Stimulated activated CD4-positive, alpha-beta T cell treated with anti-CD3 and anti-CD28 coated beads, TNF-alpha, amount 100 ng/mL, for 4 hours (primary cell): Measurements from ENCODE around the gene ALOX5.
A peak's percentile ranks its signal among the peaks of the same experiment; 100 is the strongest.
"Not testable (repeated sequence)": the region's sequence is repeated elsewhere in the genome, so short reads cannot be mapped to it uniquely, and the experiment has no call there.

Experiments used
- DNase-seq, 3 experiments: peaks; one replicate each; pipeline ENCODE4 v3.0.0-alpha.2; 2020; ENCODE audit warnings: low read depth in 3 of 3

Gene ALOX5

DNA sequence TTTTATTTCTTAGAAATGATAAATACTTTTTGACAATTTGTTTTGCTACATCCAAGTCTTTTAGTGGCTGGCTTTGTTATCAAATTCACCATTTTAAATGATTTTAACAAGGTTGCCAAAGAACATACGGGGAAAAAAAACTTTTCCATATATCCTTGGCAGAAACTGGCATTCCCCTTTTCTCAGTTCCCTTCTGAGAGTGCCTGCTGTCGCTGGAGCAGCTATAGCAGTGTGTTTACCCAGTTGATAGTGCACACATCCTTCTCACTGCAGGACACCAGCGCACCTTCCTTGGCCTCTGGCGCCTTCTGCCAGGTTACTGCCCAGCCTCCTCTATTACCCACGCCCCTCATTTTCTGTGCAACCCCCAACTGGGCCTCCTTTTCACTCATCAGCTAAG, 94.1 kb downstream of the ALOX5 start:
- no peak for DNase-seq

DNA sequence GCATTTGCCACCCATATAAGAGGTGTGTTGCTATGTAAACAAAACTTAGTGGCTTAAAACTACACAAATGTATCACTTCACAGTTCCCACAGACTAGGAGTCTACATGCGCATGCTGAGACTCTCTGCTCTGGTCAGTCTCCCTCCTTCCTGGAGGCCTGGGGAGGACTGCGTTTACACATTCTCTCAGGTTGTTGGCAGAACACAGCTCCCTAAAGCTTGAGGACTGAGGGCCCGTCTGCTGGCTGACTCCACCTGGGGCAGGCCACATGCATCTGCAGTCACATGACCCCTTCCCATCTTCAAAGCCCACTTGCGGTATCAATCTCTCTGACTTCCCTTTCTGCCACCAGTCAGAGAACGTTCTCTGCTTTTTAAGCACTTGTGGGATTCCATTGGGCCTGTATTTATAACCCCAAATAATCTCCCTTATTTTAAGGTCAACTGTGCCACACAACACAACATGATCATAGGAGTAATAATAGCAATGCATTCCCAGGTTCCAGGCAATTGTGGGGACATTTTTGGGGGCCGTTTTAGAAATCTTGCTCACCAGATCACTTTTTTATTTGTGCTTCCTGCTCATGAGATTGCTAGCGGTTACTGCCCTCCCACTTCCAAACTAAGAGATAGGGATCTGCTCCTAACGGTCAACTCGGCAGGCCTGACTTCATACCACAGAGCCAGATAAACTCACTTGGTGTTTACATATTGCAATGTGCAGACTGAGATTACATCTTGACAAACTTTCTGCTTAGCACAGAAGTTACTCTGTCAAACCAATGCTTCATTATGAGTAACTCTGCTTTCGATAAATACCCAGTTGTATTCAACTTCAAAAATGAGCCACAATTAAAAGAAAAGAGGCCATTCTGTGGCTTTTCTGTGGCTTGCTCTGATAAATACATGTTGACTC, 96.3 kb downstream of the ALOX5 start:
- peak in 2 of 3 experiments; percentile 7 to 23 for DNase-seq

DNA sequence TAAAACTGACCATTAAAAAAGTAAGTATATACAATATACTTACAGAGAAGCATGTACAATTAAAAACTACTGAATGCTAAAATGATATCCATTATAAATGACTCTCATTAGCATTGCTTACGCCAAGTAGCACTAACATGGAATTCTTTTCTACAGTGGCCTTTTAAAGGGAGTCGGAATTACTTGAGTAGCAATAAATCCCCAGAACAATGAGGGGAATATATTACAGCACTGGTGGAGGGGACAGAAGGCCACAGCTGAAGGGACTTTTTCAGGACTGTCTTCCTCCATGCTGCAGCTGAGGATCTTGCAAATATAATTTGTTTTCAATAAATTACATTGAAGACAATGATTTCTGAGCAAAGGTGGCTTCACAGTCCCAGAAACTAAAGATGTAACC, 97.0 kb downstream of the ALOX5 start:
- DNase-seq = no peak

DNA sequence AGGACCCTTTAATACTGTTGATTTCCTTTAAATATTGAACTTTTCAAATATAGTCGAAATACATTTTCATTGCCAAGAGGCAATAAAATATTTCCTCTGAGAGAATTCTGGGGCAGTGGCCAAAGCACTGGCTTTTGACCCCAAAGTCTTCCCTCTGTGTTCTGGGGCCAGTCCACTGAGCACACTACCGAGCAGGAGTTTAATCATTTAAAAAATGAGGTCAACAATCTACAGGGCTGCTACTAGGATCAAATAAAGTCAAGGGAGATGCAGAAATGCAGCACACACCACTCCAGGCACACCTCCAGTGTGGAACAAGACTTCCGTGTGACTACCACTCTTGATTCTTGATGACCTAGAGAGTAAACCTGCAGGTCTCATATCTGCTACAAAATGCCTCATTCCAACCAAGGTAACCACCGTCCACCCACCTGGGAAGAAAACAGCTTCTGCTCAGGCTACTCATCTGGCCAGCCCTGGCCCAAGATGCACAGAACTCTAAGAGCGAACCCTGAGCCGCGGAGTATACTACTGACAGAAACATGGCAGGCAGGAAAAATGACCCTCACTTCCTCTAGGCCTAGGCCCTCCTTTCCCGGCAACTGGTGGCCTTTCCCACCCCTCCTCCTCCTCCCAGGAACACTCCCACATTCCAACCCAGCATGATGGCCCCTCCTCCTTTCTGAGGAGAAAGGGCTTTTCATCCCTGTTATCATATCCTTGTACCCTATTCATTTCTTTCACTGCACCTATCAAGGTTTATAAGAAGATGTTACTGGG, 97.7 kb downstream of the ALOX5 start:
- DNase-seq = no peak

DNA sequence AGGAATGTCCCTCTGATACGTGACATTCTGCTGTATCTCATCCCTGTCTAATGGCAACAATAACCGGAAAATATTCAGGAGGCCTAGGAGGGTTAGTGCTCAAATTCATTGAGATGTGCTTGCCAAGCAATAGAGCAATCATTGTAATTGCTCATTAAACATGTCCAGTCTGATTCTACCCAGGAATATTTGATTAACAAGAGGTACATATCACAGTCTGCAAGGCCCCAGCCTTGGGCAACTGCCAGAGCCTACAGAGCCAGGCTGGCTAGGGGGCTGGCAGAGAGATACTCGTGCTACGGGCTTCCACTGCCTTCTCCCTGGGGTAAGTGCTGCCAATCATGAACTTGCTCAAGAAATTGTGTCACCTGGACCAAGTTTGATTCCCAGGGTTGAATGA, 99.1 kb downstream of the ALOX5 start:
- DNase-seq = no peak

DNA sequence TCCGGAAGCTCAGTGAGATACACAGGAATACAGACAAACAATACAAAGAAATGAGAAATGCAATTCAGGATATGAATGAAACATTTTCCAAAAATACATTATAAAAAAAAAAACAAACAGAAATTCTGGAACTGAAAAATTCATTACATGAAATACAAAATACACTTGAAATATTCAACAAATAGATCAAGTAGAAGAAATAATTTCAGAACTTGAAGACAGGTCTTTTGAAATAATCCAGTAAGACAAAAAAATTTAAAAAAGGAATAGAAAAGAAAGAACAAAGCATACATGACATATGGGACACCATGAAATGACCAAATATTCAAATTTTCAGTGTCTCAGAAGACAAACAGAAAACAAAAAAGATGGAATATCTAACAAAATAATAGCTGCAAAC, 102.5 kb downstream of the ALOX5 start:
- no peak for DNase-seq

DNA sequence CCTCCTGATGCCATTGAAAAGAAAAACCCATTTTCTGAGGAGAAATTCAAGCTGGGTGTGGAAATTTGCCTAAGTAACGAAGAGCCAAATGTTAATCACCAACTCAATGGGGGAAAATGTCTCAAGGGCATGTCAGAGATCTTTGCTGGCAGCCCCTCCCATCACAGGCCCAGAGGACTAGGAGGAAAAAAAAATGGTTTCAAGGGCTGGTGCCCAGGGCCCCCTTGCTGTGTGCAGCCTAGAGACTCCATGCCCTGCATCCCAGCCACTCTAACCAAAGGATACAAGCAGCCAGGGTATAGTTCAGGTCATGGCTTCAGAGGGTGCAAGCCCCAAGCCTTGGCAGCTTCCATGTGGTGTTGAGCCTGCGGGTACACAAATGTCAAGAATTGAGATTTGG, 106.3 kb downstream of the ALOX5 start:
- DNase-seq = no peak

DNA sequence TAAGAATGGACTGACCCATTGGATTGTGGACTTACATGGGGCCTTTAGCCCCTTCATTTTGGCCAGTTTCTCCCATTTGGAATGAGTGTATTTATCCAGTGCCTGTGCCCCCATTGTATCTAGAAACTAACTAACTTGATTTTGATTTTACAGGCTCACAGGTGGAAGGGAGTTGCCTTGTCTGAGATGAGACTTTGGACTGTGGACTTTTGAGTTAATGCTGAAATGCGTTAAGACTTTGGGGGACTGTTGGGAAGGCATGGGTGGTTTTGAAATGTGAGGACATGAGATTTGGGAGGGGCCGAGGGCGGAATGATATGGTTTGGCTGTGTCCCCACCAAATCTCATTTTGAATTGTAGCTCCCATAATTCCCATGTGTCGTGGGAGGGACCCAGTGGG, 107.1 kb downstream of the ALOX5 start:
- DNase-seq = not testable (repeated sequence)

DNA sequence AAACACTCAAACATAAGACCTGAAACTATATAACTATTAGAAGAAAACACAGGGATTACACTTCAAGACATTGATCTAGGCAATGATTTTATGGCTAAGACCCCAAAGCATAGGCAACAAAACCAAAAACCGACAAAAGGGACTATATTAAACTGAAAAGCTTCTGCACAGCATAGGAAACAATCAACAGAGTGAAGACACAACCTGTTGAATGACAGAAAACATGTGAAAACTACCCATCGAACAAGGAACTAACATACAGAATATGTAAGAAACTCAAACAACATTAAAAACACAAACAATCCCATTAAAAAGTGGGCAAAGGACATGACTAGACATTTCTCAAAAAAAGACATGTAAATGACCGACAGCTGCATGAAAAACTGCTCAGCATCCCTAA, 109.0 kb downstream of the ALOX5 start:
- DNase-seq = no peak

DNA sequence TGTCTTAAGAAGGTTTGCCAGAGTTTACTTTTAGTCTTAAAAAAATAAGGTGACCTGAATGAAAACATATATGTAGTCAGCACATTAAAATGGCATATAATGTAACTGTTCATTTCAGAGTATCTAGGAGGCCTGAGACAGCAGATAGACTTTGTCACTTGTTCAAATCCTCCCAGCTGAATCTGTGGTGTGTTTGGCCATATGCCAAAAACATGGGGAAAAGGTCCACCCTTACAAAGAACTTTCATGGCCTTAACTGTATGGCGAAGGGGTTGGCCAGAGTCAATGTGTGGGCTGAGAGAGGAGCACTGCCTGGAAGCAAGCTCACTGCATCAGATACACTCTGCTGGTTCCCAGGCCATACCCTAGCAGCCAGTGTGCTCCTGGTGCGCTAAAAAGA, 113.7 kb downstream of the ALOX5 start:
- no peak for DNase-seq

DNA sequence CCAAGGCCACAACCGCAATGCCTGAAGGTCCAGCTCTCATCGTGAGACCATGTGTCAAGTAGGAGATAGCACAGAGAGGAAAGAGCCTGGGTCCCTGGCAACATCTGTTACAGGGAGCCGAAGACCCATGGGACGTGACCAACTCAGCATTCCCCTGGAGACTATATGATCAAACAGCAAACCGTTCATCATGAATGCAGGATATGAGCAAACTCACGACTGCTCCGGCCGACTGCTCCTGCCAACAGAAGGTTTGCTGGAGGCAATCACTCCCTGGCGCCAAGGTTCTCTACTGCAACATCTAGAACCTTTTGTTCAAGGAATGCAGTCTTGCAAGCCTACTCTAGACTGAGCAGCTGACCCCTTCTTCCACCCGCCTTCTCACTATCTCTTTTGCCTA, 114.3 kb downstream of the ALOX5 start:
- DNase-seq = no peak

DNA sequence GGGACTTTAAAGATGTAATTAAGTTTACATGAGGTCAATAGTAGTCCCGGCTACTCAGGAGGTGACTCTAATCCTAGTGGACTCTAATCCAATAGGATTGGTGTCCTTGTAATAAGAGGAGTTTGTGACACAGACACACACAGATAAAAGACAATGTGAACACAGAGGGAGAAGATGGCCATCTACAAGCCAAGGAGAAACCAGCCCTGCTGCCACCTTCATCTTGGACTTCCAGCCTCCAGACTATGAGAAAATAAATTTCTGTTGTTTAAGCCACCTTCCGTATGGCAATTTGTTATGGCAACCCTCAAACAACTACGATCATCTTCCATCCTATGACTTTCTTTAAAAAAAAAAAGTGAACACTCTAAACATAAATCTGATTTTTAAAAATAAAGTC, 116.3 kb downstream of the ALOX5 start:
- DNase-seq = no peak

DNA sequence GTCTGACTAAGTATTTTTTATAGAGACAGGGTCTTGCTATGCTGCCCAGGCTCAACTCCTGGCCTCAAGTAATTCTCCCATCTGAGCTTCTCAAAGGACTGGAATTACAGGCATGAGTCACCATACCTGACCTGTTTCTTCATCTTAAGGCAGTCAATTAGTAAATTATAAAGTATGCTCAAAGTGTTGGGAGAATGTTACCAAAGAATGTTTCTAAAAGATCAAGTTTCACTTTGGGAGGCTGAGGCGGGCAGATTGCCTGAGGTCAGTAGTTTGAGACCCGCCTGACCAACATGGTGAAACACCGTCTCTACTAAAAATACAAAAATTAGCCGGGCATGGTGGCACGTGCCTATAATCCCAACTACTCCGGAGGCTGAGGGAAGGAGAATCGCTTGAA, 117.0 kb downstream of the ALOX5 start:
- no peak for DNase-seq
